HG02840 (cell line): Measurements from ENCODE around the gene SUGCT.

ENCODE experiments used
- ATAC-seq: cut with Tn5 transposase; IDR thresholded peaks from one replicate; pipeline ENCODE4 v1.9.1; 2021; ENCODE audit warnings: mild to moderate bottlenecking, moderate library complexity, moderate number of reproducible peaks; ENCODE audit not compliant: unreplicated experiment, low FRiP score

Gene SUGCT

DNA sequence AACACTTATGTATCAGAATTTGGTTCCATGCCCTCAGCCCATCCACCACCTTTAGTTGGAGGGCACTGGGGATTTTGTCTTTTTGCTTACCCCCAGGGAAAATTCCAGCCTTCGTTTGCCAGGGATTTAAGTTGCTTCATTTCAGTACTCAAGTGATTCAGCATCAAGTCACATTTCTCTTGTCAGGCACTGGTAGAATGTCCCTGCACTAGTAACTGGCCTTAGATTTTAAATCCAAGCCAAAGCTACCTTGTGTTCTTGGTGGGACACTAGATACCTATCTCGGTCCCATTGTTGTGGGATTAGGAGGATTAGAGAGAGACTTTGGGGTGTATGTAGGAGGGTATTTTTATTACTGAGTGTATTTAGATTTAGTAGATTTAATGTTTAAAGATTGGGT is 613.1 kb downstream of the SUGCT start:
- ATAC-seq, result no peak

DNA sequence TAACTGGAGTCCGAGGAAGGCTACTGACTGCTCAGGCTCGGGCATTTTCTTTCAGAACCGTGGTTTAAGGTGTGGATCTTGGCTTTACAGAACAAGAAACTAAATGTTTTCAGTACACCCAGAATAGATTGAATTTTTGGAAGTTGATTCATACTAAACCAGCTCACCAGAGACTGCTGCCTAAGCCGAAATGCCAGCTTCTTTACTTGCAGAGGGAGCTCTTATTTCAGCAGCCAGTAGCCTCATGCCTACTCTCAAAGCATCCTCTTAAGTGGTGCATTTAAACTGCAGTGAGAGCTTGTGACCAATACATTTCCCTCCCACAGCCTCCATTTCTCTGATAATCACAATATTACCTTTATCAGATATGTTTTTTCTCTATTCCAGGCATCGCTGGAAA is 615.1 kb downstream of the SUGCT start:
- no peak for ATAC-seq

GRCh38 chr7:40753455-40753854 is 618.6 kb downstream of the SUGCT start:
- ATAC-seq, result no peak

GRCh38 chr7:40755438-40755837 is 620.6 kb downstream of the SUGCT start:
- no peak for ATAC-seq

- ATAC-seq, result no peak
These were observed 622.3 kb downstream of the SUGCT start for GRCh38 chr7:40757109-40757508.

GRCh38 chr7:40758590-40758989 is 623.8 kb downstream of the SUGCT start:
- ATAC-seq, result no peak

DNA sequence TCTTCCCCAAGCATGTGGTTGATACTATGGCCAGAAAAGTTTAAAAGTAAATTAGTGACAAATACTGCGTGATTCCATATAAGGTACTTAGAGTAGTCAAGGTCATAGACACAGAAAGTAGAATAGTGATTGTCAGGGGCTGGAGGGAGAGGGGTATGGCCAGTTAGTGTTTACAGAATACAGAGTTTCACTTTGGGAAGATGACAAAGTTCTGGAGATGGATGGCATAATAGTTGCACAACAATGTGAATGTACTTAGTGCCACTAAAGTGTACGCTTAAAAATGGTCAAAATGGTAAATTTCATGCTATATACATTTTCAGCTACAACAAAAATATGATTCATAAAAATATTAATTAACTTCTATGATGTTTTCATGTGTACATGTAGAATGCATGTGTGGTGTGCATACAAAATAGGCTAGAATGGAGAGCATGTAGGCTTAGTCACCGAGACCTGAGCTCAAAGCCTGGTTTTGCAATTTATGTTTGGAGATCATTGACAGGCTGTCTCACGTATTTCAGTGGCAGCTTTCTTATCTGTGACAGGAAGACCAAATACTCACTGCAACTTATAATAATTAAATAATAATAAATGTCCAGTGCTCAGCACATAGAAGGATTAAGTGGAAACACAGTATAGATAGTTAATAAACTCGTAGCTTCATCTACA is 625.6 kb downstream of the SUGCT start:
- ATAC-seq, result no peak

DNA sequence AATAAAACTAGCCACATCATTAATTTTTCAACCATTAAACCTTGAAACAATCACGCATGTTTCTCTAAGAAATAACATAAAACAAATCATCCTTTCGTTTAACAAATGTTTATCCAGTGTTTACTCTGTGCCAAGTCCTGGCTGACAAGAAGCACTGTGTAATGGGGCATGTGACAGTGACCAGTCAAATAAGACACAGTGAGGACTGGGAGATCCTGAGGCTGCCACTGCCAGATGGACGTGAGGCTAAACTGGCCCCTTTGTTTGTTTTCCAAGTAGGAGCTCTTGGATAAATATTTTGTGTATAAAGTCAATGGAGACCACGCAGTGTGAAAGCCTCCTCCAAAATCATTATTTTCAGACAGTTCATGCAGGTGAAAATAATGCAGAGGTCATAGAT is 626.2 kb downstream of the SUGCT start:
- no peak for ATAC-seq

DNA sequence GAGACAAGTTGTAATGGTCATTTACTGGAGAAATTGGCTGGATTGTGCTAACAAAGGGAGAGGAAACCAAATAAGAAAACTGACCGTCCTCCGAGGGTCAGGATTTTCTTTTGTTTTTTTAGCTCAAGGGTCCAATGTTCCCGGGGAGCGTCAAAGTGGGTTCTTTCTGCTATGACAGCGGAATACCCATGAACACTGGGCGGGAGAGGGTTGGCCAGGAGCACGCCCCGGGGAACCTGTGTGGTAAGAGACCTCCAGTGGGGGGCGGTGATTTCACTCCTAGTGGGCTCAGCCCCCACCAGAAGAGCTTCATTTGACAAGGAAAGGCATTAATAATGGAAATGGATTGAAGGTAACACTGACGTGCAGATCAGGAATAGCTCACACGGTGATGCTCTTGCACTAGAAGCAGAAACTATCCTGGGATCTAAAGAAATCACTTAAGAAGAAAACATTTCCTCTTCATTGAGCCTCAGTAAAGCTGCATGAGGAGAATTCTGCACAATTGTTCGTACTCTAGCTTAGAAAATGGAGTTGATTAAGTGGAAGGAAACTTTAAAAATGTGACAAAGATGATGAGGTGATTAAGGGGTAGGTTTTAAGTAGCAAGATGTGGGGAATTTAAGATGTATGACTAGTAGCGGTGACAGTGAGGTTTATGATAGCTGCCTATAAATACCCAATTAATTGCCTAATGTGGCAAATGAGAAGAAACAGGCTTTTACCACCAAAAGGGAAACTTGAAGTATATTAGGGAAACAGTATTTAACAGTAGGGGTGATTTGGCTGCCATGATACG is 627.2 kb downstream of the SUGCT start:
- ATAC-seq, result no peak

DNA sequence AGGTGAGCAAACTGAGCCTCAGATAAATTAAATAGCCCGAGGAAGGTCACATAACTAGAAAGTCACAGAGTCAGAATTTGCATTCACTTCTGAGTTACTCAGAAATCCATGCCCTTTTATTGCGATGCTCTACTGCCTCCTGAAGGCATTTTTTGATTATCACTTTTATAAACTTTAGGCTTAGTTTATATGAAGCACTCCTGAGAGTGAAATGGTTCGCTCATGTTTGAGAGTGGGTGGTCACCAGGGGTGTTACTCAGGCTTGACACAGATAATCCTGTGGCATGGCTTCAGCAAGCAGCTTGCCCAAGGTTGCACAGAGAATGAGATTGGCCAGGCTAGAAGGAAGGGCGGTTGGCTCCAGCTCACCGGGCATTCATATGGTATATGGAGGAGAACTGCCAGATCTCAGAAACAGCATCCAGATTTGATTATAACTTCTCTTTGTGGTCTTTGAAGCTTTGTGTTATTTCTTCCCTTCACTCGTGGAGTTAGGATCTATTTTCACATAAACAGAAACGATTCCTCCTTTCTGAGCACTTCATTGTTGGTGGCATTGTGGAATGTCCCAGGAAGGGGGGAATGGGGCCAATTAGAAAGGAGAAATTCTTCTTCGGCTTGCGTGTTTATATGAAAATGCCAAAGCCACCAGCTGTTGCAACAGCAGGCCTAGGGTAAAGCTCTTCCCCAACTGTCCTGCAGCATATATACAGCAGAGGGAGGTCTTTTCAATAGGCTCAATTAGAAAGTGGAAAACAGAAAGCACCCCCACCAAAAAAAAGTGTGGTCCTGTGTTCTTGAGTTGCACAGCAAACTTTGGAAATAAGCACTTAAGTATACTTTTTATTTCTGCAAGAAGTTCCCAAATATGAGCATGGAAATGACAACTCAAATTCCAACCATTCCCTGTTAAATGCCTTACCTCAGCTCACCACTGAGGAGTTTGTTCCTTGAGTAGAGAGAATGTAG is 628.8 kb downstream of the SUGCT start:
- no peak for ATAC-seq

DNA sequence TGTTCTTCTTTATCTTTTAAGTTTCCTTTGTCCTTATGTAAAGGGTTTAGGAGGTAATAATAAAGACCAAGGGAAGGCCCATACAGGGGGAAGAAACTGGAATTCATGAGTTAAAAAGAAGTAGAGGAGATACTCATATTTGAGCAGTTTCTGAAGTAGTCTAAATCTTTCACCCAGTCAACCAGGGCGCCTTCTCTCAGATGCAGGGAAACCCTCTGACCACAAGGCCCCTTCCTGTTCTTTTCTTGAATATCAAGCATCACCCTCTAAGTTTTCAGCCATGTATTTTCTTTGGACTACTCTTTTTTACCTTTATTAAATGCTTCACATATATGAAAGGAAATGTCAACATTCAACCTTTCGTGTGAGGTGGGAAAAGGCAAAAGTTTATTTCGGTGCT is 630.8 kb downstream of the SUGCT start:
- ATAC-seq, result no peak

- no peak for ATAC-seq
These were observed 637.3 kb downstream of the SUGCT start for GRCh38 chr7:40772096-40772495.

- ATAC-seq, result no peak
These were observed 638.9 kb downstream of the SUGCT start for GRCh38 chr7:40773656-40774055.

DNA sequence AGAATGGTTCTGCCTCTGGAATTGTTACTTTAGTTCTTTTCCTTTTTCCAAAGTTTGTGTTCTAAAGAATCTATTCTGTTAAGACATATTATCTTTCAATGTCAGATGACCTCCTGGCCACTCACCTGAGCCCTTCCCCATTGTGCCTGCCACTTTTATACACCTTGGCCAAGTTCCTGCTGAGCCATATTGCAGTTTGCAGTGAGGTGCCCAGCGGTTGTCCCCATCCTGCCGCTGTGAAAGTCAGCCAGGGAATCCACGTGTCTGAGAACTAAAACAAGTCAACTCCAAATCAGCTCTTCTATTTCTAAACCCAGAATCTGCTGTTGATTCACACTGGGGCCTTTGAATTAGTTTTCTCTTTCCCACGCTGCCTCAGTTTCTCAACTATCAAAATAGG is 641.1 kb downstream of the SUGCT start:
- ATAC-seq, result no peak

- ATAC-seq, result no peak
These were observed 643.0 kb downstream of the SUGCT start for GRCh38 chr7:40777730-40778312.

- no peak for ATAC-seq
These were observed 645.7 kb downstream of the SUGCT start for GRCh38 chr7:40780460-40780859.

DNA sequence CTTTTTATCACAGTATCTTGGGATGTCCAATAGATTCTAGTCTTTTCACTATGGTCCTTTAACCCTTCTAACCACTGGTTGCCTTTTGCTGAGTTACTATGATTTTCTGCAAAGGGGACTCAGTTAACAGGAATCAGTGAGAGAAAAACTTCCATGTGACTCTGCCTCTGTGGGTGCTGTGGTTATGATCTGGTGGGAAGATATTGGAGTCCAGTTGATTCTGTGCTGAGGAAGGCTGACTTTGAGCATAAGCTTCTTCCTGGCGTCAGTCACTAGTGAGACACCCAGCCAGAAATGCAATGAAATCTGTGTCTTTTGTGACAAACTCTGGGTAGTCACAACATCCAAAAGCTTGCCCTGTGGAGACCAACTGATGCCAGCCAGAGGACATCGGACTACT is 648.0 kb downstream of the SUGCT start:
- no peak for ATAC-seq

DNA sequence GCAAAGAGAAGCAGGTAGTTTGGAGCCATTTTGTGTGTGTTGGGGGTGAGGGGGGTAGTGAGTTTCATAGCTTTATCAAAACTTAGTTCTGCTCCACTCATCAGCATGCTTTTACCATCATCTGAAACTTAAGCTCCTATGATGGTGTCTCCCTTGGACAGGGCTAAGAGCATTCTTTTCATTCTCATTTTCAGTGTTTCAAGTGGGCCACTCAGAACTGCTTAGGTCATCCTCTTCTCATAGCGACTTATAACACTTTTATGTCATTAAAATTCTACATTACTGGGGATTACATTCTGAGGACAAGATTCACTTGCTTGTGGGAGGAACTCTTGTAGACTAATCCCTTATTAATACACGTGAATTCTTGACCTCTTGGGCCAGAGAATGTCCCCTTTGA is 649.4 kb downstream of the SUGCT start:
- ATAC-seq, result no peak

DNA sequence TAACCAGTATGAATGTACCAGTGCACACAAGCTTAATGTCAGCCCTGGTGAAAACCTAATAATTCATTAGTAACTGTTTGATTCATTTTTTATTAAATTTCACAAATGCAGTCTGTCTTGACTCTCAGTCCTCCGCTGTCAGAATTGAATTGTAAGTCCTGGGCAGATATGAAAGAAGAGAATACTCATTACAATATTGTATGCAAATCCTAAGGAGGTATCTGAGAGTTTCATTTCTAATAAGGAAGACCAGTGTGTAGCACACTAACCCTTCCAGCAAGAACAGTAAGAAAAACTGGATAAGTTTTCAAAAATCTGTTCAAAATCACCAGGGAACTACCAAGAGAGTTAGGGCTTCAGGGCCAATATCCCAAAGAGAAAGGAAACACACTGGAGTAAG is 652.1 kb downstream of the SUGCT start:
- ATAC-seq, result no peak

GRCh38 chr7:40793132-40793531 is 658.3 kb downstream of the SUGCT start:
- ATAC-seq, result no peak

GRCh38 chr7:40795607-40796006 is 660.8 kb downstream of the SUGCT start:
- ATAC-seq, result no peak
